Measurements from ENCODE around the gene EVL. TPM values are rescaled to one million over a fixed set of nuclear protein-coding genes. Genes with fewer than 3 reads are reported as not detected.

The EVL gene
- total RNA-seq, 4 donors from 2014 or later, result 22.8 to 86.4 (median 45.2) TPM

GRCh38 chr14:100076606-100077005 is 11.4 kb downstream of the EVL start:
- H3K27ac ChIP-seq, result peak overlapping the region in 3 of 4 donors; percentile 2 to 40 (median 28)
- H3K9me3 ChIP-seq, result no peaks in the 10 kb centered on the region
- in situ Hi-C loops (cut with MboI; ENCODE audit: low pct_ligation_motif_present in 1 of 4, low pct_unique_long_range_greater_than_20kb in 1 of 4, low sequenced_read_pairs in 3 of 4) (no loop called here), intact Hi-C loops (cut with DNase I; ENCODE audit: low total_unique reads) (no loop called here)
- H3K4me3 ChIP-seq, result no peak overlapping the region
- TF ChIP-seq CTCF (IDR thresholded peaks at IDR 0.05), result no peak
- TF ChIP-seq EP300 (IDR thresholded peaks at IDR 0.05; ENCODE audit: low read depth), result no peak
- TF ChIP-seq POLR2AphosphoS5 (IDR thresholded peaks at IDR 0.05), result no peak
- TF ChIP-seq POLR2A (IDR thresholded peaks at IDR 0.05), result no peak
- H3K4me1 ChIP-seq, result peaks cover 0 to 36% (median 4%) of the 10 kb centered on the region in 4 donors
- no peaks in the 10 kb centered on the region for H3K27me3 ChIP-seq
- DNase-seq, result no peak
- H3K36me3 ChIP-seq, result no peaks in the 10 kb centered on the region
- 76 to 80% methylated on average over 3 to 7 of the region's 7 CpGs for WGBS, 2 donors (ENCODE audit: low coverage in 1 of 2)

- Histone ChIP-seq H3K27ac (peak overlapping the region in 1 of 4 donors; percentile 2), H3K9me3 (no peaks in the 10 kb centered on the region), H3K27me3 (no peaks in the 10 kb centered on the region), H3K4me3 (no peak overlapping the region), H3K36me3 (no peaks in the 10 kb centered on the region), H3K4me1 (peaks cover 0 to 36% (median 4%) of the 10 kb centered on the region in 4 donors)
- DNase-seq, result no peak
- WGBS, 2 donors (ENCODE audit: low coverage in 1 of 2), result 95 to 100% methylated on average over 2 to 9 of the region's 9 CpGs
- in situ Hi-C loops (cut with MboI; ENCODE audit: low pct_ligation_motif_present in 1 of 4, low pct_unique_long_range_greater_than_20kb in 1 of 4, low sequenced_read_pairs in 3 of 4), result no loop called here
- intact Hi-C loops (cut with DNase I; ENCODE audit: low total_unique reads), result no loop called here
- TF ChIP-seq EP300 (IDR thresholded peaks at IDR 0.05; ENCODE audit: low read depth) (no peak), POLR2A (IDR thresholded peaks at IDR 0.05) (no peak), CTCF (IDR thresholded peaks at IDR 0.05) (no peak), POLR2AphosphoS5 (IDR thresholded peaks at IDR 0.05) (no peak)
Measured at GRCh38 chr14:100077441-100077840, 12.2 kb downstream of the EVL start.

DNA sequence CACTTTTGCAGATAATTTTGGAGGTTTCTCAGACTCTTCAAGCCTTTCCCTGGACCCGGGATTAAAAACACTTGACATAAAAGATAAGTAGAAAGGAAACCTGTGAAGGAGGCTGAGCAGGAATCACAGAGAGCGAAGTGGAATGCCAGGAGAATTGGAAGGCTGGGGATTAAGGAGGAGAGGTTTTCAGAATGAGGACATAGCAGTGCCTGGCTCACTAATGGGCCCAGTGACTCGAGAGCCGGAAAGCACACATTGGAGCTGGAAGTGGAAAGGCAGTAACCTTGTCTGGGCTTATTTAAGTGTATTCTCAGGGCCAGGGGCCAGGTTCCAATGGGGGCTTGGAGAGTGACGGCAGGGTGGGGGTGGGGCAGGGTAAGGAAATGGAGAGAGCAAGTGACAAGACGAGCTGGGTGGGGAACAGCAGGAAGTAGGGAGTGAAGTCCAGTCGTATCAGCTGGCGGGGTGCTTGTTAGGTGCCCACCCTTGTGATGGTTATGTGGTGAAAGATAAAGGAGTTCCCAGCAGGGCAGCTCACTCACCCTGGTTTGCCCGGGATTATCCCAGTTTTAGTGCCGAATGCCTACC is 13.1 kb downstream of the EVL start:
- no peaks in the 10 kb centered on the region for H3K36me3 ChIP-seq
- no peak for DNase-seq
- H3K4me1 ChIP-seq, result peaks cover 0 to 35% (median 4%) of the 10 kb centered on the region in 4 donors
- in situ Hi-C loops (cut with MboI; ENCODE audit: low pct_ligation_motif_present in 1 of 4, low pct_unique_long_range_greater_than_20kb in 1 of 4, low sequenced_read_pairs in 3 of 4), result no loop called here
- 81 to 86% methylated on average over 6 to 10 of the region's 10 CpGs for WGBS, 2 donors (ENCODE audit: low coverage in 1 of 2)
- intact Hi-C loops (cut with DNase I; ENCODE audit: low total_unique reads), result no loop called here
- no peaks in the 10 kb centered on the region for H3K9me3 ChIP-seq
- TF ChIP-seq CTCF (IDR thresholded peaks at IDR 0.05) (no peak), EP300 (IDR thresholded peaks at IDR 0.05; ENCODE audit: low read depth) (no peak), POLR2A (IDR thresholded peaks at IDR 0.05) (no peak), POLR2AphosphoS5 (IDR thresholded peaks at IDR 0.05) (no peak)
- no peak overlapping the region for H3K4me3 ChIP-seq
- H3K27ac ChIP-seq, result peak overlapping the region; percentile 15 to 60 (median 45)
- no peaks in the 10 kb centered on the region for H3K27me3 ChIP-seq

DNA sequence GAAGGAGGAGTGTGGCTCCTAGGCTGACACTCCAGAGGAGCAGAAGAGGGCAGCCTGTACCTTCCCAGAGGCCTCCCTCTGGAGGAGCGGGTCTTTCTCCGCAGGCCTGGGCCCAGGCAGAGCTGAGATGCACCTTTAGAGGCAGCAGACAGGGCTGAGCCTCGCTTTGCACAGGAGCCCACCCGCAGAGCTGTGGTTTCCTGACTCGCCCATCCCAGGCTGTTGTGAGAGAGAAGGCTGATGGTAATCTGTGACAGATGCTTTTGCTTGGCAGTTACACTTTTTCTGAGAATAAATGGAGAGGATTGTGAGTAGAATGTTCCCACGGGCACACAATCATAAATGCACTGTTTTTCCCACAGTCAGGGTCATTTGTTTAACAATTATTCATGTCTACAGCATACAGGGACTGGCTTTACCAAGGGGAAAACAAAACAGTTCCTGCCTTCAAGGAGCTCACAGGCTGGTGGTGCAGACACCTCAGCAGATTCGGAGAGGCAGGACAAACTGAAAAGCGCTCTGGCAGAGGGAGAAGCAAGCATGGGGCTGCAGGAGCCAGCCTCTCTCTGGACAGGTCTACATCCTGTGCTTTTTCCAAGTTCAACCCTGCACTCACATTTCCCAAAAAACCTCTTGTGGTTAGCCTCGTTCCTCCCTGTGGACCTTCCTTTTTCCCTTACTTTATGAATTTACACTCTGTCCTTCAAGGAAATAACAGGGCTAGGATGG is 13.9 kb downstream of the EVL start:
- in situ Hi-C loops (cut with MboI; ENCODE audit: low pct_ligation_motif_present in 1 of 4, low pct_unique_long_range_greater_than_20kb in 1 of 4, low sequenced_read_pairs in 3 of 4), result no loop called here
- H3K4me3 ChIP-seq, result no peak overlapping the region
- TF ChIP-seq POLR2A (IDR thresholded peaks at IDR 0.05), result no peak
- no peak for TF ChIP-seq CTCF (IDR thresholded peaks at IDR 0.05)
- TF ChIP-seq EP300 (IDR thresholded peaks at IDR 0.05; ENCODE audit: low read depth), result no peak
- TF ChIP-seq POLR2AphosphoS5 (IDR thresholded peaks at IDR 0.05), result no peak
- peaks cover 0 to 30% (median 4%) of the 10 kb centered on the region in 4 donors for H3K4me1 ChIP-seq
- 61% methylated on average over 9 of the region's 9 CpGs; no CpG with 5 or more reads in 1 of the 2 donors for WGBS, 2 donors (ENCODE audit: low coverage in 1 of 2)
- no peaks in the 10 kb centered on the region for H3K36me3 ChIP-seq
- H3K9me3 ChIP-seq, result no peaks in the 10 kb centered on the region
- intact Hi-C loops (cut with DNase I; ENCODE audit: low total_unique reads), result no loop called here
- H3K27me3 ChIP-seq, result no peaks in the 10 kb centered on the region
- peak; percentile 62 for DNase-seq
- peak overlapping the region; percentile 15 to 60 (median 45) for H3K27ac ChIP-seq
